ENCODE data around the gene GPR65.
A peak's percentile ranks its signal among the peaks of the same experiment; 100 is the strongest.
"Not testable (repeated sequence)": the region's sequence is repeated elsewhere in the genome, so short reads cannot be mapped to it uniquely, and the experiment has no call there.

GPR65 gene

DNA sequence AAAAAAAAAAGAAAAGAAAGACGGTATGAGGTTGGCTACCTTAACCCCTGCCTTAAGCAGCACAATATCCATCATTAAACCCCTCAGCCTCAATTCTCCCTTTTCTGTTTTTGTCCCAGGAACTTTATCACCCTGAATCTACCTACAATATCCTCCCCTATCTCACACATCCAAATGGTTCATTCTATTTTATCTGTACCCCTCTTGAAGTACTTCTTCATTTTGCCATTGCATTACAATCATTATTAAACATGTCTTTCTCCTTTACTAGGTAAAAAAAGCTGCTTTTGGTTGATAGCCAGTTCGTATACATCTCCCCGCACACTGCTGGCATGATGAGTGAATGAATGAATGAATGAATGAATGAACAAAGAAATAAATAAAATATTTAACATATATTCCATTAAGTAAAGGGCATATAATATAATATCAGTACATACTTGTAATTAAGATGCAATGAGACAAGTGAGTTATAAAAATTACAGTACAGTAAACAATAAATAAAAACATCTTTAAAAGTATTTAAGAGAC lies 364 bp upstream of the GPR65 start:
- no peak for DNase-seq

GRCh38 chr14:88005978-88006851 lies 1.3 kb downstream of the GPR65 start:
- no peak for DNase-seq

DNA sequence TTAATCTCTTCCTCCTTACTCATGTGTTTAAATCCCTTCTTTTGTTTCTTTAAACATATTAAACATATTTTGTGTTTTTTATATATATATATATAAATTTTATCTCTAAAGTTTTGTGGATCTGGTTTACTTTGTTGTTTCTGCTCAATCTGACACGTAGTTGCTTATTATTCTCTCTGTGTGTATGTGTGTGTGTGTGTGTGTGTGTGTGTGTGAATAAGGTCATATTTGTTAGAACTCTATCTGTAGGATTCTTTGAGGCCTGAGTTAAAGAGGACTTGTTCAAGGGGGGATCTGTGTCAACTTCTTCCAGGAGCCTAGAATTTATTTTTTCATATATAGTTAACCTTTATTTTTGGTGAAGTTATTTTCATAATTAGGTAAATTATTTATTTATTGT lies 2.7 kb downstream of the GPR65 start:
- DNase-seq = no peak

GRCh38 chr14:88008039-88008742 lies 3.3 kb downstream of the GPR65 start:
- DNase-seq = no peak

- DNase-seq = no peak
These were observed 4.6 kb downstream of the GPR65 start for GRCh38 chr14:88009486-88009885.

GRCh38 chr14:88010331-88010730 lies 5.4 kb downstream of the GPR65 start:
- DNase-seq = no peak

GRCh38 chr14:88012495-88012894 lies 7.6 kb downstream of the GPR65 start:
- no peak for DNase-seq

DNA sequence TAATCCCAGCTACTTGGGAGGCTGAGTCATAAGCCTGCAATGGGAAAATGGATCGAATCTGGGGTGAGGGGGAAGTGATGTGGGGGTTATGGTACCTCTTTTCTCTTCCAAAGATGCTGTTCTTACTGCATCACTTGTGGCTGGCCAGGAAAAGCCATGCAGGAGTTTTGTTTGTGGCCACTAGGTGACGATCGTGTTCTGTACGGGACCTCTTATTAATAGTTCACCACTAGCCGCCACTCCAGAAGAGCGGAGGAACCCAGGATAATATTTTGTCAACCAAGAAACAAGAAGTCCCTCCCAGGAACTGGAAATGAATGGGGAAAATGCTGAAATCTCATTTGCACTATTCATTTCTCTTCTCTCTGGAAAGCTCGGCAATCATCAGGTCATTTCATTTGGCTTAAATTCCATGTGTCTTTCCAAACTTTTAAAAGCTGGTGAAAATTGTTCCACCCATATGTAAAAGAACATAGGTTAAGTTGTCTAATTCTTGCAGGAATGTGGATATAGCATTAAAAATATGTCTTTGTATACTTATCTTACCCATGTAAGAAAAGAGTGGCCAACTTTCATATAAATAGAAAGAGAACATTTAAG lies 8.9 kb downstream of the GPR65 start:
- peak; percentile 81 for DNase-seq

DNA sequence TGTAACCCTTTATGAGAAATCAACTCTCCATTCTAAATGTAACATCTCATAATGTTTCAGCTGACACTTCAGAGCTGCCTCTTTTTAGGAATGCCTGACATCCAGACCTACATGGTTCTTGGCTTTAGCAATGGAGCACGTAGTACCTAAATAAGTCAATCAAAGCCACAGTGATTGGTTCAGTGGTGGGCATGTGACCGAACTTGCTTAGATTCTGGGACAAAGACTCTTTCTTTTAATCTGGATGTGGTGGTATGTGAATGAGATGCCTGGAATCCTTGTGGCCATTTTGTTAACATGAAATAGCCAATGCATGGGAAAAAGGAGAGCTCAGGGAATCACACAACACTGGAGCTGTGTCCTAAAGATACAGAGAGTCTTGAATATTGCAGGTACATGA lies 11.8 kb downstream of the GPR65 start:
- DNase-seq = no peak

DNA sequence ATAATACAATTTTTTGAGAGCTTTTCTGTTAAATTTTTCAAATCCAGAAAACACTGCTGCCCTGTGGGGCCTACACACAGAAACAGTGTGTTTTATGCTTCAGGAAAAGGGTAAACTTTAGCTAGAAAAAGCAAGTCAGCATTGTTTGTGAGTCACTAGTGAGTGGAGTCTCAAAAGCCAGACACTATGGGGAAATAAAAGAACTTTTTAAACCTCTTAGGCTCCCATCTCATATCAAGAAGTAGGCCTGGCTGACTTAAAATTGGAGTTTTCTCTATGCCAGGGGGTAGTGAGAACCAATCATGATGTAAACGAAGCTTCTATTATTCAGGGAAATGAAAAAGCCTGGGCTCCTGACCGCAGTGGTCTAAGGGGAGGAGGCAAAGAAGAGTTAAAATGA lies 12.6 kb downstream of the GPR65 start:
- no peak for DNase-seq

DNA sequence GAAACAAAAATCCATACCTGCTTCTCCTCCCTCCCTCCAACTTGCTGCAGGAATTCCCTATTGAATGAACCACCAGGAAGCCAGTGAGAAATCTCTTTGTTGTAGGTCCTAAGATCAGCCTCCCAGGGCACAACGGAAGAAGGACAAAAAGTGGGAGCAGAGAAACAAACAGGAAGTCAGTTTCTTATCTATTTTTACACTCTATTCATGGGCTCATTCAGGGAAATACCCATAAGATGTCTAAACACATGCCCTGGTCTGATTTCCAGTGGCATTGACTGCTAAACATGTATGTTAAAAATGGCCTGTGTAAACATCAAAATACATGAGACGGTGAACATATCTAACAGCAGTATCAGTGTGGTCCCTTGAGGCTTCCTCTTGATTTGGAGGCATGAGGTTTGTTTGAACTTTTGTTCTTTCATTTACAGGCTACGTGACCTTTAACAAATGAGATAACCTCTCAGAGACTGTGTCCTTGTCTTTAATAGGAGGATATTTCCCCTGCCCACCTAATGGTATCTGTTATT lies 18.8 kb downstream of the GPR65 start:
- DNase-seq = no peak

- DNase-seq = not testable (repeated sequence)
These were observed 19.5 kb downstream of the GPR65 start for GRCh38 chr14:88024252-88025086.

DNA sequence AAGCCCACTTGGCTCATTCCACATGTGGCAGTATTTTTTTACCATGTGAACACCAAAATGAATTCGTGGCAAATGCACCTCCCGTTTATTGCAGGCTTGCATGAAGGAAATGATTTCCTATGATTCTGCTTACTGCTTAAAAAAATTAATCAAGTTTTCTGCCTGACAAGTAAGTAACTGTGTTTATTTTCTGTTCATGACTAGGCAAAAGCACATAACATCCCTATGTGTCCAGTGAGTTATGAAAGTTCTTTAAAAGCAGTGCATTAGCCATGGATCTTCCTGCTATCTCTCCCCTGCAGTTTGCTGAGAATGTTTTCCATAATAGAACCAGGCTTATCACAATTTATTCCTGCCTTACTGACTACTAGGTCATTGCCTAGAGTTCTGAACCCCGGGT lies 20.4 kb downstream of the GPR65 start:
- no peak for DNase-seq

DNA sequence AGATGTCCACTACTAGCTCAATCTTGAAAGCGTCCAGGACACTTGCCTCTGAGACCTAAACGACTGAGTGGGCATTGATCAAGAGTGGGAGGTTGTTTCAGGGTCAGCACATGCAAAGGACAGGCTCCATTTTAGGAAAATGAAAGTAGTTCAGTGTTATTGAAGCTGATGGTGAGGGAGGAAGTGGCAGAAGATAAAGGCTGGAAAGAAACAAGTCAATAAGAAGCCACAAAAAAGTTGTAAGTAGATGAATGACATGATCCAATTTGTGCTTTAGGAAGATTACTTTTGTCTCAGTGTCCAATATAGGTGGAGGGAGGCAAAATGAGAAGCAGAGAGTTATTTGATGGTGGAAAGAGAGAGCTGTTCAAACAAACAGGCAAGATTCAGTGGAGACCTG lies 22.0 kb downstream of the GPR65 start:
- no peak for DNase-seq

DNA sequence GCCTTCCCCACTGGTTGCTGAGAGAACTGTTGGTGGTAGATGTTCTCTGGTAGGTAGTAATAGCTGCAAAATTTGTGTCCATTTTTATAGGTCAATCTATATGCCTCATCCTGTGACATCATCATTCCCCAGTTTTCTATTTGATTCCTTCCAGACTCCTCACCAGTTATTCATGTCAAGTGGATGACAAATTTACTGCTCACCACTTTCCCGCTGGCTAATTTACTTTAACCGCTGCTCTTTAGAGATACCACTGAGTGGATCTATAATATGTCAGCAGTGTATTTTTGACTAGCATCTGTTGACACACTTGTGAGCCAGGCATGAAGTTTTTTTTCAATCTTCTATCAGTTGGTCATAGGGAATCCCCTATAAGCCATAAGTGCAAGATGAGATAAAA lies 24.6 kb downstream of the GPR65 start:
- DNase-seq = no peak

DNA sequence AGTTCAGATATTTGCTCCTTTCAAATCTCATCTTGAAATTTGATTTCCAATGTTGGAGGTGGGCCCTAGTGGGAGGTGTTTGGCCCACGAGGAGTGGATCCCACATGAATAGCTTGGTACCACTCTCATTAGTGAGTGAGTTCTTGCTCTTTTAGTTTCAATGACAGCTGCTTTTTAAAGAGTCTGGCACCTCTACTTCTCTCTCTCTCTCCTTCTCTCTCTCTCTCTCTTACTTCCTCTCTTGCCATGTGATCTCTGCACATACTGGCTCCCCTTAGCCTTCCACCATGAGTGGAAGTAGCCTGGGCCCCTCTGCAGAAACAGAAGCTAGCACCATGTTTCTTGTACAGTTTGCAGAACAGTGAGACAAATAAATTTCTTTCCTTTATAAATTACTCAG lies 25.1 kb downstream of the GPR65 start:
- no peak for DNase-seq

GRCh38 chr14:88030892-88031291 lies 26.0 kb downstream of the GPR65 start:
- no peak for DNase-seq

- DNase-seq = no peak
These were observed 27.4 kb downstream of the GPR65 start for GRCh38 chr14:88032373-88032772.

DNA sequence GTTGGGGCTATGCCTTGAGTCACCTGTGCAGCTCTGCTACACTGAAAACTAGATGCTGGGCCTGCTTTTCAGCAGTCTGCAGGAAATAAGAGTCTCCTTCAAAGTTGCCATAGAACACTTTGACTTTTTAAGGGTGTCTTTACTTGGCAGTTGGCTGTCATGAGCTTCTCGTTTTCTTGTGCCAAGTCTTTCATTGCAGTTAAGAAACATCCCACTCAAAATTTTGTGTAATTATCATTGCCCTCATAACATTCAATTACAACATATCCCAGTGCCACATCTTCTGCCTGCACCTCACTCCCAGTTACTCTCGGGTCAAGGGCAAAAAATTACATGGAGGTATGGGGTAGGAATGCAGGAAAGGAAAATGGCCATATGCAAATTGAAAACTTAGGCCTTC lies 29.1 kb downstream of the GPR65 start:
- no peak for DNase-seq

GRCh38 chr14:88036422-88036821 lies 31.5 kb downstream of the GPR65 start:
- DNase-seq = no peak

GRCh38 chr14:88037325-88037724 lies 32.4 kb downstream of the GPR65 start:
- DNase-seq = no peak

DNA sequence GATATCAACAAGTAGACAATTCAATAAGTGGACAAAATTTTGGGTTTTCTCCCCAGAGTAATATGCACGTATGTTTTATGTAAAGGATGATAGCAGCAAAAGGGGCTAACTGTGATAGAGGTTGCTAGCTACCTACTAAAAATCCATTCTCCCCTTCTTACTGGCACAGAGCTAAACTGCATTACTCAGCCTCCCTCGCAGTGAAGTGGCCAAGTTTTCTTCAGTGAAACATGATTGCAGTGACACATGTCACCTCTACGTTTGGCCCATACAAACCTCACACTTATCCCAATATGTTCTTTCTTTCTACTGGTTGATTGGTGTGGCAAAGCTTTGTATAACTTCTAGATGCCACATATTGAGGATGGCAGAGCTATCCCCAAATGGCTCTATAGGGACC lies 34.3 kb downstream of the GPR65 start:
- no peak for DNase-seq

DNA sequence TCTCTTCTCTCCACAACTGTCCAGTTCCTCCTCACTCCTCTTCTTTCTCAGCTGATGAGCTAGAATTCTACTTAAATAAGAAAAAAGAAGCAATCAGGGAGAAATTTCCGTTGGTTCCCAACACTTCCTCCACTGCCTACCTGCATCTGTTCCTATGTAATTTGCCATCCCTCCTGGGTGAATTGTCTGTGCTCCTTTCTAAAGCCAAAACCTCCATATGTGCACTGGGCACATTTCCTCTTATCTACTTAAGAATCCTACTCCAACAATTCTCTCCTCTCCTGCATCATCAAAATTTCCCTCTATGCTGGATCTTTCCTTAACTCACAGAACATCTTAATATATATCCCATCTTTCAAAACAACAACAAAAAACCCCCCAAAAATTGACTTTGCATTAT lies 35.2 kb downstream of the GPR65 start:
- no peak for DNase-seq

Measured in NCI-H510A treated with DMSO at 0.1 percent for 48 hours (cell line).